ENCODE results near the gene SLC25A39. TPM values are rescaled to one million over a fixed set of nuclear protein-coding genes. Genes with fewer than 3 reads are reported as not detected.

SLC25A39 gene
- total and polyA plus RNA-seq, 9 of the 15 experiments (the other 6 are each of a cell fraction or from before 2014, with no cell fraction given), result 4.8 to 267 (median 140) TPM

DNA sequence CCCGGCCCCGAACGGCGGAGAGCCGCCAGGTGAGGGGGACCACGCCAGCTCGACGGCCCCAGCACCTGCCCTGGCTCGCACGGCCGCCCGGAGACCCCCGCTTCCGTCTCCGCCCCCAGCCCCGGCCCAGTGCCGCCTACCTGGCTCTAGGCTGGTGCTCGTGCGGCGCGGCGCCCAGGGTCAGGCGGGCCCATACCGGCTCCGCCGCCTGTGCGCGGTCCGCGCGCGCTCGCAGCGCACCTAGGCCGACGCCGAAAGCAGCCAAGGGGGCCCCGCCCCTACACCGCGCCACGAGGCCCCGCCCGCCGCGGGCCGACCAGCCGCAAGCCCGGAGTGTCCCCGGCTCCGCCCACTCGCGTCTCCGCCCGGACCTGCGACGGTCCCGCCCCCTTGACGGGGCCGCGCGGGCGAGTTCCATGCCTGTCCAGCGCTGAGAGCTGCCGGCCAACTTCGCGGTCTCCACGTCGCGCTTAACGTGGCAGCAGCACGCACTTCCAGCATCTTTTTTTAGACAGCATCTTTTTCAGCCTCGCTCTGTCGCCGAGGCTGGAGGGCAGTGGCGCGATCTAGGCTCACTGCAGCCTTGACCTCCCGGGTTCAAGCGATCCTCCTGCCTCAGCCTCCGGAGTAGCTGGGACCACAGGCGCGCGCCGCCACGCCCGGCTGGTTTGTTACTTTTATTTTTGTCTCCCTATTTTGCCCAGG lies at the start of gene SLC25A39 (continued):
- peak; percentile 59 for TF ChIP-seq REST (IDR thresholded peaks at IDR 0.05; ENCODE audit: borderline replicate concordance)
- TF ChIP-seq REST (CRISPR knock-in tag; IDR thresholded peaks at IDR 0.05; ENCODE audit: low read depth), result peak; percentile 11
- peak; percentile 23 to 86 for TF ChIP-seq E2F6 (IDR thresholded peaks at IDR 0.05; ENCODE audit: borderline replicate concordance in 1 of 2, extremely low read depth in 1 of 2, insufficient read depth in 1 of 2, insufficient read length in 1 of 2, low read depth in 1 of 2, low read length in 1 of 2, poor library complexity in 1 of 2, severe bottlenecking in 1 of 2)
- peak; percentile 24 for TF ChIP-seq MEIS2 (IDR thresholded peaks at IDR 0.05; ENCODE audit: partially characterized antibody)
- TF ChIP-seq TBP (optimal IDR thresholded peaks at IDR 0.05; ENCODE audit: low read depth, low read length), result peak; percentile 49
- peak; percentile 74; the same call in 1 of the 2 replicates for TF ChIP-seq PHF8 (IDR thresholded peaks at IDR 0.05; ENCODE audit: borderline replicate concordance, low read length)
- no peak for TF ChIP-seq SIX5 (IDR thresholded peaks at IDR 0.05; ENCODE audit: borderline replicate concordance in 1 of 2, insufficient read depth in 1 of 2, low read depth in 1 of 2, low read length in 2 of 2)
- 0 out of 2 replicates have a peak, but pooled peaks have one; percentile 23 for TF ChIP-seq GABPA (tag; conservative IDR thresholded peaks at IDR 0.05; ENCODE audit: low read depth)
- no peak for TF ChIP-seq ZNF384 (IDR thresholded peaks at IDR 0.05; ENCODE audit: low read depth, low read length)
- TF ChIP-seq SP1 (CRISPR knock-in tag; IDR thresholded peaks at IDR 0.05), result peak; percentile 75
- 0 out of 2 replicates have a peak, but pooled peaks have one; percentile 32 for TF ChIP-seq ZBED1 (IDR thresholded peaks at IDR 0.05)
- TF ChIP-seq NBN (IDR thresholded peaks at IDR 0.05; ENCODE audit: low read depth), result no peak
- TF ChIP-seq SRSF1 (IDR thresholded peaks at IDR 0.05; ENCODE audit: low read depth, low read length), result 0 out of 2 replicates have a peak, but pooled peaks have one; percentile 7
- TF ChIP-seq POLR2A (conservative IDR thresholded peaks at IDR 0.05), result peak; percentile 66; the same call in 1 of the 2 replicates
- no peak for TF ChIP-seq ZBTB17 (CRISPR knock-in tag; IDR thresholded peaks at IDR 0.05)
- TF ChIP-seq RBM17 (IDR thresholded peaks at IDR 0.05; ENCODE audit: borderline replicate concordance, low read depth, low read length), result no peak
- no peak for TF ChIP-seq NR1H2 (CRISPR knock-in tag; IDR thresholded peaks at IDR 0.05)
- TF ChIP-seq NCOA4 (IDR thresholded peaks at IDR 0.05; ENCODE audit: partially characterized antibody), result peak; percentile 16
- TF ChIP-seq HDAC2 (IDR thresholded peaks at IDR 0.05), result no peak; the same call in 1 of the 2 replicates
- TF ChIP-seq POLR2G (IDR thresholded peaks at IDR 0.05; ENCODE audit: low read depth, low read length), result peak; percentile 84
